ENCODE measurements around the gene AGAP3. TPM values are rescaled to one million over a fixed set of nuclear protein-coding genes. Genes with fewer than 3 reads are reported as not detected.

Gene AGAP3
- total and polyA plus RNA-seq, 4 donors = 75.9 to 194 (median 110) TPM

DNA sequence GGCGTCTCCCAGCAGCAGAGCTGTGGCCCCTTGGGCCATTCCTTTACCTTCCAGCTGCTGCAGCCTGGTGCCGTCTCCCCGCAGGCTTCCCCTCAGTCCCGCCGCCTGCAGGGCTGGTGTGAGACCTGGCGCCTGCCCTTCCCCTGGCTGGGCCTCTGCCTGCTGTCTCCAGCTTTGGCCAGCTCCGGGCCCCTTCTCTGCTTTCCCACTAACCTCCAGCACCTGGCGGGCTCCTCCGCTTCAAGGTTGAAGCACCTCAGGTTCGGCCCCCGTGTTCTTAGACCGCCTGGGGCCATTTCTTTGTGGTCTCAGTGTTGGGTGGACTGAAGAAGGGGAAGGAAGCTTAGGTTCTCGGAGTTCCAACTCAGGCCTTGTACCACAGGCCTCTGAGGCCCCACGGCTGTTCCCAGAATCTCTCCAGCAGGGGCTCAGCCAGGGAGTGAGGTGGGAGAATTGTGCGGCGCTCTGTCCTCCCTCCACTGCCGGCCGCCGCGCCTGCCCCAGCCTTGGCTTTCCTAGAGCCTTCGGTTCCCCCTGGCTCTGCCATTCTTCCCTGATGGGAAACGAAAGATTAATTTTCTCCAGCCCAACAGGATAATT, 50.9 kb downstream of the AGAP3 start:
- 89 to 91% methylated on average over 22 of the region's 22 CpGs for WGBS, 2 donors
- peaks cover 0 to 80% (median 30%) of the 10 kb centered on the region in 4 donors for H3K36me3 ChIP-seq (ENCODE audit: control insufficient read depth in 4 of 4, insufficient read depth in 4 of 4, low read length in 4 of 4)

DNA sequence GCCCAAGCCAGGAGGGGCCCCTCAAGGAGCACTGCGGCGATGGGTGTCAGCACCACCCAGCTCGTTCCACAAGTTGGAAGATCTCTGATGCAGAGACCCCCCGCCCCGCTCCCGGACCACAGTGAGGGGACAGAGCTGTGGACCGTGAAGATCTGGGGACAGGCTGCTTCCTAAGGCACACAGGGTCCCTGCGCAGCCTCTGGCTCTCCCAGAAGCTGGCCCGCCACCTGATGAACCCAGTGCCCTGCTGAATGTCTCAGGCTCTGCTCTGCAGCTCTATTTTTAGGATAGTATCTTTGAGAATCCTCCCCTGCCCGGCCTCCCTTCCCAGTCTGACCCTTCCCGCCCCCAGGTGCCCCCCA, 51.5 kb downstream of the AGAP3 start:
- Histone ChIP-seq H3K36me3 (ENCODE audit: control insufficient read depth in 4 of 4, insufficient read depth in 4 of 4, low read length in 4 of 4) (peaks cover 0 to 80% (median 30%) of the 10 kb centered on the region in 4 donors), H3K4me3 (no peak overlapping the region), H3K4me1 (ENCODE audit: control insufficient read depth in 5 of 5, insufficient read depth in 5 of 5, low read length in 5 of 5) (peaks cover 0 to 6% (median 0%) of the 10 kb centered on the region in 5 donors), H3K27me3 (ENCODE audit: control insufficient read depth in 3 of 3, insufficient read depth in 3 of 3, low read length in 2 of 3) (no peaks in the 10 kb centered on the region), H3K9me3 (ENCODE audit: control insufficient read depth in 4 of 4, insufficient read depth in 3 of 4, low read length in 3 of 4) (no peaks in the 10 kb centered on the region), H3K9ac (ENCODE audit: insufficient read depth in 1 of 2, low read length in 2 of 2) (no peak overlapping the region), H3K27ac (ENCODE audit: low read depth in 1 of 2, low read length in 1 of 2) (no peak overlapping the region)
- ATAC-seq (ENCODE audit: insufficient read depth, low FRiP score) (no peak), DNase-seq (peak in 1 of 3 donors; percentile 9)
- WGBS, 2 donors = 93 to 96% methylated on average over 11 of the region's 11 CpGs
- TF ChIP-seq, protein P1, sequence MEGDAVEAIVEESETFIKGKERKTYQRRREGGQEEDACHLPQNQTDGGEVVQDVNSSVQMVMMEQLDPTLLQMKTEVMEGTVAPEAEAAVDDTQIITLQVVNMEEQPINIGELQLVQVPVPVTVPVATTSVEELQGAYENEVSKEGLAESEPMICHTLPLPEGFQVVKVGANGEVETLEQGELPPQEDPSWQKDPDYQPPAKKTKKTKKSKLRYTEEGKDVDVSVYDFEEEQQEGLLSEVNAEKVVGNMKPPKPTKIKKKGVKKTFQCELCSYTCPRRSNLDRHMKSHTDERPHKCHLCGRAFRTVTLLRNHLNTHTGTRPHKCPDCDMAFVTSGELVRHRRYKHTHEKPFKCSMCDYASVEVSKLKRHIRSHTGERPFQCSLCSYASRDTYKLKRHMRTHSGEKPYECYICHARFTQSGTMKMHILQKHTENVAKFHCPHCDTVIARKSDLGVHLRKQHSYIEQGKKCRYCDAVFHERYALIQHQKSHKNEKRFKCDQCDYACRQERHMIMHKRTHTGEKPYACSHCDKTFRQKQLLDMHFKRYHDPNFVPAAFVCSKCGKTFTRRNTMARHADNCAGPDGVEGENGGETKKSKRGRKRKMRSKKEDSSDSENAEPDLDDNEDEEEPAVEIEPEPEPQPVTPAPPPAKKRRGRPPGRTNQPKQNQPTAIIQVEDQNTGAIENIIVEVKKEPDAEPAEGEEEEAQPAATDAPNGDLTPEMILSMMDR (IDR thresholded peaks at IDR 0.05; ENCODE audit: control extremely low read depth, extremely low read depth) = no peak

More for the DNA sequence above, 50.9 kb downstream of the AGAP3 start:
- ATAC-seq (ENCODE audit: insufficient read depth, low FRiP score) (no peak), DNase-seq (no peak)
- no peak overlapping the region for H3K9ac ChIP-seq (ENCODE audit: insufficient read depth in 1 of 2, low read length in 2 of 2)
- H3K27ac ChIP-seq (ENCODE audit: low read depth in 1 of 2, low read length in 1 of 2) = no peak overlapping the region
- no peaks in the 10 kb centered on the region for H3K9me3 ChIP-seq (ENCODE audit: control insufficient read depth in 4 of 4, insufficient read depth in 3 of 4, low read length in 3 of 4)
- H3K27me3 ChIP-seq (ENCODE audit: control insufficient read depth in 3 of 3, insufficient read depth in 3 of 3, low read length in 2 of 3) = no peaks in the 10 kb centered on the region
- TF ChIP-seq, protein P1 (IDR thresholded peaks at IDR 0.05; ENCODE audit: control extremely low read depth, extremely low read depth) = no peak
- peaks cover 0 to 4% (median 0%) of the 10 kb centered on the region in 5 donors for H3K4me1 ChIP-seq (ENCODE audit: control insufficient read depth in 5 of 5, insufficient read depth in 5 of 5, low read length in 5 of 5)
- H3K4me3 ChIP-seq = no peak overlapping the region

DNA sequence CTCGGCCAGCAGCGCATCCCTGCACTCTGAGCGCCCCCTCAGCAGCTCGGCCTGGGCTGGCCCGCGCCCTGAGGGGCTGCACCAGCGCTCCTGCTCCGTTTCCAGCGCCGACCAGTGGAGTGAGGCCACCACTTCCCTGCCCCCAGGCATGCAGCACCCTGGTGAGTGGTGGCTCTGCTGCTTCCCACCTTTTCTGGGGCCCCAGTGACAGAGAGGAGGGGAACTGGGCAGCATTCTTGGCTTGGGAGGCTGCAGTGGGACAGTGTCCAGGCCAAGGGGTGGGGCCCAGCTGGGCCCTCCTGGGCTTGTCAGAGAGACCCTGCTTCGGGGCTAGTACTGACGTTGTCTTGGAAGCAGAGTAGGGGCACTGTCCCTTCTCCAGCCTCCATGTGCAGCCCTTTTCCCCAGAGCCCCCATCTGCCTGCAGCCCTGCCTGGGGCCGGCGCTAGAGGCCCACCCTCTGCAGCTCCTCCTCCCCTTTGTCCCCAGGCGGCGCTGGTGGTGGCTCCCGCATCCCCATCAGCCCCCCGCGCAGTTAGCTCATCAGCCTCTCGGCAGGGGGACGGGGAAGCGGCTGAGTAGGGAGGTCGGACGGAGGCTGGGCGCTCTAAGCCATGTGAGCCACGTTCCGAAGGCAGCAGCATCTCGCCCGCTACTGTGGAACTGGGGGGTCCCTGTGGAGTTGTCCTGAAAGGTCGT, 52.0 kb downstream of the AGAP3 start:
- H3K4me1 ChIP-seq (ENCODE audit: control insufficient read depth in 5 of 5, insufficient read depth in 5 of 5, low read length in 5 of 5) = peaks cover 0 to 7% (median 0%) of the 10 kb centered on the region in 5 donors
- peaks cover 0 to 80% (median 31%) of the 10 kb centered on the region in 4 donors for H3K36me3 ChIP-seq (ENCODE audit: control insufficient read depth in 4 of 4, insufficient read depth in 4 of 4, low read length in 4 of 4)
- H3K9ac ChIP-seq (ENCODE audit: insufficient read depth in 1 of 2, low read length in 2 of 2) = no peak overlapping the region
- DNase-seq (no peak), ATAC-seq (ENCODE audit: insufficient read depth, low FRiP score) (no peak)
- 91 to 95% methylated on average over 30 of the region's 30 CpGs for WGBS, 2 donors
- H3K9me3 ChIP-seq (ENCODE audit: control insufficient read depth in 4 of 4, insufficient read depth in 3 of 4, low read length in 3 of 4) = no peaks in the 10 kb centered on the region
- TF ChIP-seq, protein P1 (IDR thresholded peaks at IDR 0.05; ENCODE audit: control extremely low read depth, extremely low read depth) = no peak
- H3K4me3 ChIP-seq = no peak overlapping the region
- no peaks in the 10 kb centered on the region for H3K27me3 ChIP-seq (ENCODE audit: control insufficient read depth in 3 of 3, insufficient read depth in 3 of 3, low read length in 2 of 3)
- H3K27ac ChIP-seq (ENCODE audit: low read depth in 1 of 2, low read length in 1 of 2) = no peak overlapping the region
